ENCODE data around the gene LTBP2. TPM values are rescaled to one million over a fixed set of nuclear protein-coding genes. Genes with fewer than 3 reads are reported as not detected.

The LTBP2 gene
- total and polyA plus RNA-seq, 3 donors from 2014 or later = 19.6 to 45.3 (median 23.3) TPM

DNA sequence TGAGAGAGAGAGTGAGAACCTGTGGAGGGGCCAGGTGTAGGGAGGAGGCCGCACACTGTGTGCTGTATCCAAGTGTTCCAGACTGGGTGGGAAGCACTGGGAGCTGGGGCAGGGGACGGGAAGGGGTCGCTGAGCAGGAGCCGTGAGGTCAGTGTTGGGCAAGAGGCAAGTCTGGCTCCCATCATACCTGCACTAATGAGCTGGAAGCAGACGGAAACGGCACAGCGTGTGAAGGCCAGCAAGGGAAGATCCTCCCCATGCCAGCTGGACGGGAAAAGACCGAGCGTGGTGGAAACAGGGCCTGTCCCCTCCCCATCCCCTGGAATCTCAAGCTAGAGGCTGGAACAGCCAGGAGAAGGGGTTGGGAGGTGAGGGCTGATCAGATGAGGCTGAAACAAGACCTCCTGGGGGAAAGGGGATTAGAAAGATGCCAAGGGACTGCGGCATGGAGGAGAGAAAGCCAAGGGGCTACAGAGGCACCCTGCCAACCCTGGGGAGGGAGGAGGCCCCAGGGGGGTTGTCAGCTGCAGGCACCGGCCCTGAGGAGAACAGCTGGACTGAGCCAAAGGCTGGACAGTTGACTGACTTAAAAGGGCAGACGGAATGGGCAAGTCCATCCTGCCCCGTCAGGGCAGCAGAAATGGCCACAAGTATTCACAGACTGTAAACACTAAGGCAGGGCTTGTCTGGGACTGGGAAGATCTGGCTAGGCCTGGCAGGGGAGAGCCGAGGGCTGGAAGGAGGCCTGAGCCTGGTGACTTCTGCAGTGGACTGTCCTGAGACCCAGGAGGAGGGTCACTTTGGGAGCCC lies 19.0 kb upstream of the LTBP2 start:
- peaks cover 9% of the 10 kb centered on the region for H3K4me1 ChIP-seq
- no peak for DNase-seq

DNA sequence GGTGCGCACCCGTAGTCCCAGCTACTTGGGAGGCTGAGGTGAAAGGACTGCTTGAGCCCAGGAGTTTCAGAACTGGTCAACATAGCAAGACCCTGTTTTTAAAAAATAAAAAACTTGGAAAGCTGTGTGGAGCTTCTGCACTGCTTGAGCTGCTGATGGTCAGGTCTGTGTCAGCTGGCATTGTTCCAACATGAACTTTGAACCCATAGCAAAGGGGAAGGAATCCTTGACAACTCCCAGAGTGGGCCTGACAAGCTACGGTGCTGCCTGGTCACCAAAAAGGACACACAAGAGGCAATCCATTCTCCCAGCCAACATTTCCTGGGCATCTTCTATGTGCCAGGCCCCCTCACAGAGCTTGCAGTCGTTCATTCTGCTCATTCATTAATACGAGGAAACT lies 16.4 kb upstream of the LTBP2 start:
- no peak for DNase-seq
- H3K27ac ChIP-seq = no peak overlapping the region
- no peak overlapping the region for H3K4me3 ChIP-seq
- no peaks in the 10 kb centered on the region for H3K36me3 ChIP-seq (ENCODE audit: low read depth, missing control alignments)
- intact Hi-C loops (cut with DNase I; ENCODE audit: low total_unique reads) = no loop called here
- no peaks in the 10 kb centered on the region for H3K9me3 ChIP-seq
- no peaks in the 10 kb centered on the region for H3K27me3 ChIP-seq
- peaks cover 5% of the 10 kb centered on the region for H3K4me1 ChIP-seq
- WGBS, 2 donors = 74 to 83% methylated on average over 5 of the region's 5 CpGs
- TF ChIP-seq, protein P1, sequence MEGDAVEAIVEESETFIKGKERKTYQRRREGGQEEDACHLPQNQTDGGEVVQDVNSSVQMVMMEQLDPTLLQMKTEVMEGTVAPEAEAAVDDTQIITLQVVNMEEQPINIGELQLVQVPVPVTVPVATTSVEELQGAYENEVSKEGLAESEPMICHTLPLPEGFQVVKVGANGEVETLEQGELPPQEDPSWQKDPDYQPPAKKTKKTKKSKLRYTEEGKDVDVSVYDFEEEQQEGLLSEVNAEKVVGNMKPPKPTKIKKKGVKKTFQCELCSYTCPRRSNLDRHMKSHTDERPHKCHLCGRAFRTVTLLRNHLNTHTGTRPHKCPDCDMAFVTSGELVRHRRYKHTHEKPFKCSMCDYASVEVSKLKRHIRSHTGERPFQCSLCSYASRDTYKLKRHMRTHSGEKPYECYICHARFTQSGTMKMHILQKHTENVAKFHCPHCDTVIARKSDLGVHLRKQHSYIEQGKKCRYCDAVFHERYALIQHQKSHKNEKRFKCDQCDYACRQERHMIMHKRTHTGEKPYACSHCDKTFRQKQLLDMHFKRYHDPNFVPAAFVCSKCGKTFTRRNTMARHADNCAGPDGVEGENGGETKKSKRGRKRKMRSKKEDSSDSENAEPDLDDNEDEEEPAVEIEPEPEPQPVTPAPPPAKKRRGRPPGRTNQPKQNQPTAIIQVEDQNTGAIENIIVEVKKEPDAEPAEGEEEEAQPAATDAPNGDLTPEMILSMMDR (IDR thresholded peaks at IDR 0.05) = no peak
- TF ChIP-seq POLR2A (IDR thresholded peaks at IDR 0.05) = no peak

More for the DNA sequence above, 19.0 kb upstream of the LTBP2 start:
- Histone ChIP-seq H3K9me3 (no peaks in the 10 kb centered on the region), H3K4me3 (no peak overlapping the region), H3K27ac (peak overlapping the region in 1 of 2 donors; percentile 65), H3K36me3 (ENCODE audit: low read depth, missing control alignments) (no peaks in the 10 kb centered on the region), H3K27me3 (no peaks in the 10 kb centered on the region)
- intact Hi-C loops (cut with DNase I; ENCODE audit: low total_unique reads) = no loop called here
- TF ChIP-seq, protein P1 (IDR thresholded peaks at IDR 0.05) = no peak
- 61 to 66% methylated on average over 13 to 15 of the region's 15 CpGs for WGBS, 2 donors

DNA sequence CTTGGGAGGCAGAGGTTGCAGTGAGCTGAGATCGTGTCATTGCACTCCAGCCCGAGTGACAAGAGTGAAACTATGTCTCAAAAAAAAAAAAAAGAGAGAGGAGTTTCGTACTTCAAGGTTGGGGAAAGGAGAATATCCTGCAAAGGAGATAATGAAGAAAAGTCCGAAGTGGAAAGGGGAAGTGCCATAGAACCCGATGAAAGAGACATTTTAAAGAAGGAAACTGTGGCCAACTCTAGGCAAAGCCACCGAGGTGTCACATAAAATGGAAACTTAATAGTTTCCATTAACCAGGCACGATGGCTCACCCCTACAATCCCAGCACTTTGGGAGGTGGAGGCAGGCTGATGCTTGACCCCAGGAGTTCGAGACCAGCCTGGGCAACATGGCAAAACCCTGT lies 15.0 kb upstream of the LTBP2 start:
- peaks cover 5% of the 10 kb centered on the region for H3K4me1 ChIP-seq
- H3K36me3 ChIP-seq (ENCODE audit: low read depth, missing control alignments) = no peaks in the 10 kb centered on the region
- H3K27me3 ChIP-seq = no peaks in the 10 kb centered on the region
- intact Hi-C loops (cut with DNase I; ENCODE audit: low total_unique reads) = no loop called here
- no peak overlapping the region for H3K27ac ChIP-seq
- TF ChIP-seq, protein P1 (IDR thresholded peaks at IDR 0.05) = no peak
- TF ChIP-seq POLR2A (IDR thresholded peaks at IDR 0.05) = no peak
- 72 to 73% methylated on average over 8 of the region's 8 CpGs for WGBS, 2 donors
- H3K9me3 ChIP-seq = no peaks in the 10 kb centered on the region
- H3K4me3 ChIP-seq = no peak overlapping the region
- DNase-seq = no peak

- Histone ChIP-seq H3K4me1 (peaks cover 38% of the 10 kb centered on the region), H3K4me3 (no peak overlapping the region), H3K27ac (no peak overlapping the region), H3K9me3 (no peaks in the 10 kb centered on the region), H3K27me3 (no peaks in the 10 kb centered on the region), H3K36me3 (ENCODE audit: low read depth, missing control alignments) (no peaks in the 10 kb centered on the region)
- WGBS, 2 donors = 68 to 70% methylated on average over 5 of the region's 5 CpGs
- intact Hi-C loops (cut with DNase I; ENCODE audit: low total_unique reads) = no loop called here
- DNase-seq = no peak
- no peak for TF ChIP-seq POLR2A (IDR thresholded peaks at IDR 0.05)
- TF ChIP-seq, protein P1 (IDR thresholded peaks at IDR 0.05) = no peak
Observed at GRCh38 chr14:74622257-74622656, 10.2 kb upstream of the LTBP2 start.

- H3K36me3 ChIP-seq (ENCODE audit: low read depth, missing control alignments) = no peaks in the 10 kb centered on the region
- intact Hi-C loops (cut with DNase I; ENCODE audit: low total_unique reads) = no loop called here
- no peak overlapping the region for H3K4me3 ChIP-seq
- TF ChIP-seq, protein P1 (IDR thresholded peaks at IDR 0.05) = no peak
- TF ChIP-seq POLR2A (IDR thresholded peaks at IDR 0.05) = no peak
- WGBS, 2 donors = 67% methylated on average over 5 to 6 of the region's 6 CpGs
- DNase-seq = no peak
- no peaks in the 10 kb centered on the region for H3K9me3 ChIP-seq
- no peak overlapping the region for H3K27ac ChIP-seq
- H3K27me3 ChIP-seq = no peaks in the 10 kb centered on the region
- H3K4me1 ChIP-seq = peaks cover 43% of the 10 kb centered on the region
Observed at GRCh38 chr14:74621556-74621955, 9.5 kb upstream of the LTBP2 start.

All from testis (tissue), 3 donors.